ENCODE measurements around the gene RNPS1. TPM values are rescaled to one million over a fixed set of nuclear protein-coding genes. Genes with fewer than 3 reads are reported as not detected.

Gene RNPS1
- total RNA-seq, 3 donors from 2014 or later (not counting 1 experiment from before 2014, with no cell fraction given) = 269 to 284 (median 273) TPM

- TF ChIP-seq CTCF (IDR thresholded peaks at IDR 0.05) = no peak
- intact Hi-C loops (cut with micrococcal nuclease) = no loop called here
- ATAC-seq = no peak
- Histone ChIP-seq H3K4me3 (ENCODE audit: low read length) (no peak overlapping the region), H3K36me3 (ENCODE audit: control insufficient read depth, insufficient read depth, low read length) (peaks cover 29% of the 10 kb centered on the region), H3K9me3 (ENCODE audit: control insufficient read depth, insufficient read depth, low read length) (no peaks in the 10 kb centered on the region), H3K27me3 (ENCODE audit: control insufficient read depth, insufficient read depth, low read length) (no peaks in the 10 kb centered on the region), H3K4me1 (ENCODE audit: control insufficient read depth, insufficient read depth, low read length) (peaks cover 2% of the 10 kb centered on the region), H3K27ac (ENCODE audit: low read length) (no peak overlapping the region)
- H3K27me3 Mint-ChIP-seq (ENCODE audit: low read depth in 2 of 2) = no peaks in the 10 kb centered on the region
- H3K9me3 Mint-ChIP-seq = no peaks in the 10 kb centered on the region
- H3K36me3 Mint-ChIP-seq = no peaks in the 10 kb centered on the region
- H3K4me1 Mint-ChIP-seq = no peaks in the 10 kb centered on the region
- 96% methylated on average over 30 of the region's 30 CpGs for WGBS (ENCODE audit: insufficient coverage)
- H3K4me3 Mint-ChIP-seq = no peak overlapping the region
- no peak for DNase-seq
- H3K27ac Mint-ChIP-seq = no peak overlapping the region
Measured at GRCh38 chr16:2244926-2245795, 22.8 kb downstream of the RNPS1 start.

GRCh38 chr16:2244301-2244700, 23.6 kb downstream of the RNPS1 start:
- H3K27me3 ChIP-seq (ENCODE audit: control insufficient read depth, insufficient read depth, low read length) = no peaks in the 10 kb centered on the region
- 90% methylated on average over 17 of the region's 17 CpGs for WGBS (ENCODE audit: insufficient coverage)
- intact Hi-C loops (cut with micrococcal nuclease) = no loop called here
- no peak for ATAC-seq
- peaks cover 29% of the 10 kb centered on the region for H3K36me3 ChIP-seq (ENCODE audit: control insufficient read depth, insufficient read depth, low read length)
- H3K4me3 ChIP-seq (ENCODE audit: low read length) = no peak overlapping the region
- H3K4me1 ChIP-seq (ENCODE audit: control insufficient read depth, insufficient read depth, low read length) = no peaks in the 10 kb centered on the region
- H3K27ac ChIP-seq (ENCODE audit: low read length) = no peak overlapping the region
- Mint-ChIP-seq H3K36me3 (no peaks in the 10 kb centered on the region), H3K9me3 (no peaks in the 10 kb centered on the region), H3K4me1 (no peaks in the 10 kb centered on the region), H3K27me3 (ENCODE audit: low read depth in 2 of 2) (no peaks in the 10 kb centered on the region), H3K4me3 (no peak overlapping the region), H3K27ac (no peak overlapping the region)
- no peak for DNase-seq
- no peaks in the 10 kb centered on the region for H3K9me3 ChIP-seq (ENCODE audit: control insufficient read depth, insufficient read depth, low read length)
- TF ChIP-seq CTCF (IDR thresholded peaks at IDR 0.05) = no peak

DNA sequence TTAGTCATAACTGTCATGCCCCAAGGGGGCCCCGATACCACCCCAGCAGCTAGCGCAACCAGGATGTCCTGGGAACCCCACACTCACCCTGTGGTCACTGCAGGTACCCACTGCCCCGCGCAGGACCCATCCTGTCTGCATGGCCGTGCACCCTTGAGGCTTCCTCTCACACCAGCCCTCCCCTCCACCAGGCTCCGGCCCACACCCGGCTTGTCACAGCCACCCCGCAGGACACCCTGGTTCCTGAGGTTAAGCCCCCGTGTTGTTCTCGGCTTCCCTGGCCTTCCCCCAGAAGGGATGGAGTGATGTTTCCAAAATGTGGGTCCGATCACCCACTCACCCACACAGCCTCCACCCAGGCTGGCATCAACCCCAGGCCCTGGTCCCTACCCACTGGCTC, 24.1 kb downstream of the RNPS1 start:
- Histone ChIP-seq H3K4me3 (ENCODE audit: low read length) (no peak overlapping the region), H3K27ac (ENCODE audit: low read length) (no peak overlapping the region), H3K27me3 (ENCODE audit: control insufficient read depth, insufficient read depth, low read length) (no peaks in the 10 kb centered on the region), H3K4me1 (ENCODE audit: control insufficient read depth, insufficient read depth, low read length) (no peaks in the 10 kb centered on the region), H3K36me3 (ENCODE audit: control insufficient read depth, insufficient read depth, low read length) (peaks cover 29% of the 10 kb centered on the region), H3K9me3 (ENCODE audit: control insufficient read depth, insufficient read depth, low read length) (no peaks in the 10 kb centered on the region)
- no peak overlapping the region for H3K4me3 Mint-ChIP-seq
- 93% methylated on average over 11 of the region's 11 CpGs for WGBS (ENCODE audit: insufficient coverage)
- no peak overlapping the region for H3K27ac Mint-ChIP-seq
- H3K9me3 Mint-ChIP-seq = no peaks in the 10 kb centered on the region
- H3K36me3 Mint-ChIP-seq = no peaks in the 10 kb centered on the region
- no peaks in the 10 kb centered on the region for H3K27me3 Mint-ChIP-seq (ENCODE audit: low read depth in 2 of 2)
- ATAC-seq (no peak), DNase-seq (no peak)
- intact Hi-C loops (cut with micrococcal nuclease) = no loop called here
- no peak for TF ChIP-seq CTCF (IDR thresholded peaks at IDR 0.05)
- H3K4me1 Mint-ChIP-seq = no peaks in the 10 kb centered on the region

Measured in natural killer cell (primary cell).